HepG2 (cell line): ENCODE measurements around the gene RCC2. TPM values are rescaled to one million over a fixed set of nuclear protein-coding genes. Genes with fewer than 3 reads are reported as not detected.
A peak's percentile ranks its signal among the peaks of the same experiment; 100 is the strongest.

Experiments used
- ATAC-seq: fragments of 200-7000 bp; cut with Tn5 transposase; 3 replicates; pipeline ENCODE4 v1.9.1; 2020; ENCODE audit warnings: mild to moderate bottlenecking, moderate library complexity
- BruUV-seq: library from RNA; stranded (reverse); fragments of 400-500 nt; replicated peaks from 2 replicates; lab custom pipeline; 2021; lab: Mats Ljungman, UMichigan
- CTCF ChIA-PET: fragments of 300-600 bp; formaldehyde crosslinking; extraction: SDS; loops from one replicate; lab custom pipeline; 2021; ENCODE audit warnings: low total read pairs, inconsistent platforms, low intra/inter-chr PET ratio; lab: Yijun Ruan, JAX
- POLR2A ChIA-PET: fragments of 350-600 bp; sonication (Branson Sonifier 250); formaldehyde crosslinking; loops from one replicate; lab custom pipeline; 2020; ENCODE audit warnings: antibody characterized with exemption, inconsistent platforms; lab: Yijun Ruan, JAX
- DNase-seq: peaks from one replicate; pipeline ENCODE4 v3.0.0-alpha.2; 2015; ENCODE audit warnings: low spot score
- FAIRE-seq: peaks from 3 replicates; lab custom pipeline; 2011; peaks lifted over from hg19 to GRCh38; lab: Jason Lieb, UNC
- H2AFZ ChIP-seq: one replicate; pipeline ENCODE4 v1.6.1; 2011; ENCODE audit warnings: low read length, inconsistent platforms
- H3K27ac ChIP-seq: fragments of 300-600 bp; 3 replicates; pipeline ENCODE4 v1.8.0; 2011; ENCODE audit warnings: mixed run types, mild to moderate bottlenecking, mixed read lengths, low read length, inconsistent platforms; ENCODE audit not compliant: insufficient read depth; ENCODE audit errors: extremely low read length
- H3K27me3 ChIP-seq, 2 experiments: fragments of 200-600 bp in 1 of 2; 2 replicates in 1 of 2; 3 replicates in 1 of 2; pipeline versions ENCODE4 v1.6.0 to v1.8.0; 2011; ENCODE audit warnings: low read length in 2 of 2, mild to moderate bottlenecking in 2 of 2, moderate library complexity in 2 of 2, inconsistent platforms in 1 of 2; ENCODE audit not compliant: insufficient read depth in 2 of 2, control insufficient read depth in 1 of 2
- H3K36me3 ChIP-seq, 2 experiments: fragments of 200-600 bp in 1 of 2; replicated peaks in 1 of 2; 2 replicates in 1 of 2; 3 replicates in 1 of 2; pipeline versions ENCODE4 v1.5.1 to v1.8.0; 2011; ENCODE audit warnings: low read length in 2 of 2, inconsistent platforms in 1 of 2; ENCODE audit not compliant: insufficient read depth in 2 of 2, control insufficient read depth in 1 of 2
- H3K4me1 ChIP-seq: 2 replicates; pipeline ENCODE4 v1.5.1; 2012; ENCODE audit warnings: low read length, inconsistent platforms; ENCODE audit not compliant: insufficient read depth
- H3K4me2 ChIP-seq: 2 replicates; pipeline ENCODE4 v1.6.0; 2011; ENCODE audit warnings: low read depth, low read length, inconsistent platforms
- H3K4me3 ChIP-seq, 3 experiments: fragments of 200-600 bp in 1 of 3; sonication (generic), shearing (Covaris generic) in 1 of 3; replicated peaks in 1 of 3; 2 replicates each; pipeline ENCODE4 v1.5.1; 2011 to 2016; ENCODE audit warnings: low read length in 3 of 3, inconsistent platforms in 2 of 3, low read depth in 2 of 3, mild to moderate bottlenecking in 2 of 3, control low read depth in 1 of 3, mixed read lengths in 1 of 3; ENCODE audit not compliant: insufficient read depth in 1 of 3
- H3K79me2 ChIP-seq: one replicate; pipeline ENCODE4 v1.6.1; 2011; ENCODE audit warnings: low read length, inconsistent platforms; ENCODE audit not compliant: insufficient read depth
- H3K9ac ChIP-seq: 2 replicates; pipeline ENCODE4 v1.6.0; 2011; ENCODE audit warnings: mild to moderate bottlenecking, low read depth, low read length, inconsistent platforms; ENCODE audit not compliant: insufficient read depth
- H3K9me3 ChIP-seq: 2 replicates; pipeline ENCODE4 v1.5.1; 2012; ENCODE audit warnings: mild to moderate bottlenecking, low read length
- H4K20me1 ChIP-seq: 2 replicates; pipeline ENCODE4 v1.6.0; 2011; ENCODE audit warnings: inconsistent platforms, mild to moderate bottlenecking, low read length, moderate library complexity; ENCODE audit not compliant: insufficient read depth
- ARNT ChIP-seq: fragments of 450-650 bp; IDR thresholded peaks from 2 replicates; pipeline ENCODE4 v1.6.1; 2017
- DRAP1 ChIP-seq: IDR thresholded peaks from 2 replicates; pipeline ENCODE4 v1.6.1; 2016; ENCODE audit warnings: missing genetic modification reagents, missing compliant biosample characterization
- GLI4 ChIP-seq: sonication (generic); formaldehyde crosslinking; IDR thresholded peaks from 2 replicates; pipeline ENCODE4 v1.5.1; 2020; ENCODE audit warnings: missing genetic modification reagents, mild to moderate bottlenecking, moderate library complexity, borderline replicate concordance
- NR2C2 ChIP-seq: sonication (generic); formaldehyde crosslinking; IDR thresholded peaks from 2 replicates; pipeline ENCODE4 v1.4.0; 2020; ENCODE audit warnings: missing genetic modification reagents, mild to moderate bottlenecking, moderate library complexity, borderline replicate concordance
- SRSF9 ChIP-seq: fragments of 200-400 bp; formaldehyde crosslinking; IDR thresholded peaks from 2 replicates; pipeline ENCODE4 v1.6.1; 2018; ENCODE audit warnings: borderline replicate concordance, mild to moderate bottlenecking, low read depth, low read length; ENCODE audit not compliant: insufficient read depth, poor library complexity, severe bottlenecking
- ZNF143 ChIP-seq: sonication (generic); formaldehyde crosslinking; IDR thresholded peaks from 2 replicates; pipeline ENCODE4 v1.4.0; 2020; ENCODE audit warnings: missing genetic modification reagents
- ZNF251 ChIP-seq: sonication (generic); formaldehyde crosslinking; IDR thresholded peaks from 2 replicates; pipeline ENCODE4 v1.9.0; 2021; ENCODE audit warnings: mild to moderate bottlenecking, missing genetic modification reagents
- ZNF367 ChIP-seq: sonication (generic); formaldehyde crosslinking; IDR thresholded peaks from 2 replicates; pipeline ENCODE4 v1.4.0; 2020; ENCODE audit warnings: missing genetic modification reagents, borderline replicate concordance
- WGBS: methylation state at CpG from one replicate; pipeline ENCODE4 v1.1.6; 2017; ENCODE audit warnings: low lambda C conversion rate; 5-methylcytosine and 5-hydroxymethylcytosine counted together
- in situ Hi-C: cut with HindIII; loops from 2 replicates; pipeline ENCODE4 v1.10.0; 2017; ENCODE audit warnings: low pct_unique_long_range_greater_than_20kb; ENCODE audit not compliant: extremely low pct_ligation_motif_present
- intact Hi-C: fragments of 100-400 bp; cut with micrococcal nuclease; formaldehyde crosslinking; loops from one replicate; pipeline ENCODE4 v1.10.0; 2022; ENCODE audit not compliant: unreplicated experiment
- polyA plus RNA-seq, 8 experiments: library from polyadenylated mRNA; depleted of rRNA in 3 of 8; stranded (reverse) in 7 of 8; unstranded in 1 of 8; fragments of >200 nt; fragmentation: Illumina TruSeq in 4 of 8; extraction: Trizol in 4 of 8; gene quantifications; 2 replicates each; pipeline versions ENCODE4 v1.2.1 to v1.2.3, GENCODE V29; 2011 to 2016; ENCODE audit warnings: low read depth in 4 of 8, missing spikeins in 1 of 8, mixed read lengths in 1 of 8; ENCODE audit not compliant: insufficient read depth in 1 of 8
- total RNA-seq, 5 experiments: library from RNA; depleted of rRNA; stranded (reverse); fragments of >200 nt; fragmentation: Illumina TruSeq; extraction: Trizol; gene quantifications; 2 replicates each; pipeline ENCODE4 v1.2.3, GENCODE V29; 2016; ENCODE audit warnings: low read depth in 1 of 5
- TF ChIP-seq, protein P1 (sequence below): sonication (generic); formaldehyde crosslinking; IDR thresholded peaks from 2 replicates; pipeline ENCODE4 v1.4.0; 2020; ENCODE audit warnings: missing genetic modification reagents, borderline replicate concordance
- TF ChIP-seq, protein P2 (sequence below): sonication (generic); formaldehyde crosslinking; IDR thresholded peaks from 2 replicates; pipeline ENCODE4 v1.4.0; 2020; ENCODE audit warnings: missing genetic modification reagents, borderline replicate concordance

RCC2 gene
- total and polyA plus RNA-seq, 2 of the 13 experiments (the other 11 are each of a cell fraction or from before 2014, with no cell fraction given): 20.5 to 55.8 TPM

GRCh38 chr1:17427696-17428660, 11.5 kb downstream of the RCC2 start:
- intact Hi-C loops: no loop called here
- TF ChIP-seq DRAP1 (CRISPR knock-in tag) (no peak), GLI4 (CRISPR knock-in tag) (no peak), ZNF143 (CRISPR knock-in tag) (no peak), SRSF9 (no peak), NR2C2 (CRISPR knock-in tag) (no peak), ZNF367 (CRISPR knock-in tag) (no peak), ARNT (no peak), ZNF251 (no peak)
- TF ChIP-seq, protein P1, sequence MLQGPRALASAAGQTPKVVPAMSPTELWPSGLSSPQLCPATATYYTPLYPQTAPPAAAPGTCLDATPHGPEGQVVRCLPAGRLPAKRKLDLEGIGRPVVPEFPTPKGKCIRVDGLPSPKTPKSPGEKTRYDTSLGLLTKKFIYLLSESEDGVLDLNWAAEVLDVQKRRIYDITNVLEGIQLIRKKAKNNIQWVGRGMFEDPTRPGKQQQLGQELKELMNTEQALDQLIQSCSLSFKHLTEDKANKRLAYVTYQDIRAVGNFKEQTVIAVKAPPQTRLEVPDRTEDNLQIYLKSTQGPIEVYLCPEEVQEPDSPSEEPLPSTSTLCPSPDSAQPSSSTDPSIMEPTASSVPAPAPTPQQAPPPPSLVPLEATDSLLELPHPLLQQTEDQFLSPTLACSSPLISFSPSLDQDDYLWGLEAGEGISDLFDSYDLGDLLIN (CRISPR knock-in tag): no peak
- TF ChIP-seq, protein P2, sequence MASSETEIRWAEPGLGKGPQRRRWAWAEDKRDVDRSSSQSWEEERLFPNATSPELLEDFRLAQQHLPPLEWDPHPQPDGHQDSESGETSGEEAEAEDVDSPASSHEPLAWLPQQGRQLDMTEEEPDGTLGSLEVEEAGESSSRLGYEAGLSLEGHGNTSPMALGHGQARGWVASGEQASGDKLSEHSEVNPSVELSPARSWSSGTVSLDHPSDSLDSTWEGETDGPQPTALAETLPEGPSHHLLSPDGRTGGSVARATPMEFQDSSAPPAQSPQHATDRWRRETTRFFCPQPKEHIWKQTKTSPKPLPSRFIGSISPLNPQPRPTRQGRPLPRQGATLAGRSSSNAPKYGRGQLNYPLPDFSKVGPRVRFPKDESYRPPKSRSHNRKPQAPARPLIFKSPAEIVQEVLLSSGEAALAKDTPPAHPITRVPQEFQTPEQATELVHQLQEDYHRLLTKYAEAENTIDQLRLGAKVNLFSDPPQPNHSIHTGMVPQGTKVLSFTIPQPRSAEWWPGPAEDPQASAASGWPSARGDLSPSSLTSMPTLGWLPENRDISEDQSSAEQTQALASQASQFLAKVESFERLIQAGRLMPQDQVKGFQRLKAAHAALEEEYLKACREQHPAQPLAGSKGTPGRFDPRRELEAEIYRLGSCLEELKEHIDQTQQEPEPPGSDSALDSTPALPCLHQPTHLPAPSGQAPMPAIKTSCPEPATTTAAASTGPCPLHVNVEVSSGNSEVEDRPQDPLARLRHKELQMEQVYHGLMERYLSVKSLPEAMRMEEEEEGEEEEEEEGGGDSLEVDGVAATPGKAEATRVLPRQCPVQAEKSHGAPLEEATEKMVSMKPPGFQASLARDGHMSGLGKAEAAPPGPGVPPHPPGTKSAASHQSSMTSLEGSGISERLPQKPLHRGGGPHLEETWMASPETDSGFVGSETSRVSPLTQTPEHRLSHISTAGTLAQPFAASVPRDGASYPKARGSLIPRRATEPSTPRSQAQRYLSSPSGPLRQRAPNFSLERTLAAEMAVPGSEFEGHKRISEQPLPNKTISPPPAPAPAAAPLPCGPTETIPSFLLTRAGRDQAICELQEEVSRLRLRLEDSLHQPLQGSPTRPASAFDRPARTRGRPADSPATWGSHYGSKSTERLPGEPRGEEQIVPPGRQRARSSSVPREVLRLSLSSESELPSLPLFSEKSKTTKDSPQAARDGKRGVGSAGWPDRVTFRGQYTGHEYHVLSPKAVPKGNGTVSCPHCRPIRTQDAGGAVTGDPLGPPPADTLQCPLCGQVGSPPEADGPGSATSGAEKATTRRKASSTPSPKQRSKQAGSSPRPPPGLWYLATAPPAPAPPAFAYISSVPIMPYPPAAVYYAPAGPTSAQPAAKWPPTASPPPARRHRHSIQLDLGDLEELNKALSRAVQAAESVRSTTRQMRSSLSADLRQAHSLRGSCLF: no peak
- TF ChIP-seq, all 625 proteins: peak for 0
- H3K4me3 ChIP-seq: no peak overlapping the region
- TSS peak; percentile 16 for BruUV-seq
- no peak overlapping the region for H3K9ac ChIP-seq
- H3K79me2 ChIP-seq: peaks cover 13% of the 10 kb centered on the region
- no peaks in the 10 kb centered on the region for H3K9me3 ChIP-seq
- POLR2A ChIA-PET: interaction anchor here (1.0 kb wide), 1 partner anchor 11 kb away, joined by 4 read pairs; the partner anchor contains the start of gene RCC2
- no peak for FAIRE-seq
- H3K36me3 ChIP-seq: peaks cover 44 to 77% of the 10 kb centered on the region in 2 experiments
- in situ Hi-C loops: no loop called here
- H3K27me3 ChIP-seq: no peaks in the 10 kb centered on the region
- 95% methylated on average over 16 of the region's 21 CpGs for WGBS
- peaks cover 19% of the 10 kb centered on the region for H3K4me1 ChIP-seq
- H3K4me2 ChIP-seq: no peak overlapping the region
- CTCF ChIA-PET: no interaction called here
- no peak overlapping the region for H3K27ac ChIP-seq
- H4K20me1 ChIP-seq: peaks cover 23% of the 10 kb centered on the region
- no peak for ATAC-seq
- no peak overlapping the region for H2AFZ ChIP-seq
- no peak for DNase-seq
